Activated naive CD8-positive, alpha-beta T cell treated with anti-CD3 and anti-CD28 coated beads, Interleukin-2, amount 10 ng/mL, durations not matched to agents 7 days and 5 days (primary cell): ENCODE measurements around the gene CYP3A5. TPM values are rescaled to one million over a fixed set of nuclear protein-coding genes. Genes with fewer than 3 reads are reported as not detected.
"Not testable (repeated sequence)": the region's sequence is repeated elsewhere in the genome, so short reads cannot be mapped to it uniquely, and the experiment has no call there.

Experiments
- ATAC-seq: fragments of 150-1000 bp; cut with Tn5 transposase; one replicate; pipeline ENCODE4 v1.10.0; 2021; ENCODE audit warnings: low read depth, moderate library complexity
- POLR2A ChIA-PET: fragments of 350-600 bp; sonication (Branson Sonifier 250); formaldehyde crosslinking; loops from one replicate; lab custom pipeline; 2021; ENCODE audit warnings: antibody characterized with exemption; lab: Charles Lee
- DNase-seq: peaks from one replicate; pipeline ENCODE4 v3.0.0; 2021
- H3K27ac Mint-ChIP-seq: one replicate; pipeline ENCODE4 v1.8.0; 2022; ENCODE audit warnings: mild to moderate bottlenecking, mixed read lengths
- H3K27me3 Mint-ChIP-seq: one replicate; pipeline ENCODE4 v1.8.0; 2022; ENCODE audit warnings: mild to moderate bottlenecking, moderate library complexity, mixed read lengths
- H3K36me3 Mint-ChIP-seq: one replicate; pipeline ENCODE4 v1.8.0; 2021; ENCODE audit warnings: mild to moderate bottlenecking, mixed read lengths
- H3K4me1 Mint-ChIP-seq: one replicate; pipeline ENCODE4 v1.8.0; 2021; ENCODE audit warnings: mixed read lengths
- H3K4me3 Mint-ChIP-seq: one replicate; pipeline ENCODE4 v1.8.0; 2022; ENCODE audit warnings: mild to moderate bottlenecking, moderate library complexity, mixed read lengths
- H3K9me3 Mint-ChIP-seq: one replicate; pipeline ENCODE4 v1.8.0; 2021; ENCODE audit warnings: mixed read lengths
- total RNA-seq, 2 experiments: library from RNA; stranded (reverse); gene quantifications; one replicate each; pipeline ENCODE4 v1.2.3, GENCODE V29; 2021

Gene CYP3A5
- total RNA-seq, result not detected

GRCh38 chr7:99679400-99680191 is at the start of gene CYP3A5:
Gene CYP3A5, minus strand, starts transcription at chr7:99679996. Its CDS starts 100 bp downstream, at chr7:99679896.
- H3K27me3 Mint-ChIP-seq, result no peaks in the 10 kb centered on the region
- peaks cover 8% of the 10 kb centered on the region for H3K36me3 Mint-ChIP-seq
- no peak within 1 kb of the TSS for H3K27ac Mint-ChIP-seq
- no peaks in the 10 kb centered on the region for H3K9me3 Mint-ChIP-seq
- no peak within 1 kb of the TSS for H3K4me3 Mint-ChIP-seq
- ATAC-seq (no peak), DNase-seq (no peak)
- POLR2A ChIA-PET, result no interaction called here
- H3K4me1 Mint-ChIP-seq, result peaks cover 8% of the 10 kb centered on the region

GRCh38 chr7:99728615-99729014 is 48.8 kb upstream of the CYP3A5 start:
- ATAC-seq (no peak), DNase-seq (no peak)
- Mint-ChIP-seq H3K4me1 (no peaks in the 10 kb centered on the region), H3K27ac (no peak overlapping the region), H3K4me3 (no peak overlapping the region), H3K27me3 (no peaks in the 10 kb centered on the region), H3K9me3 (no peaks in the 10 kb centered on the region), H3K36me3 (no peaks in the 10 kb centered on the region)
- POLR2A ChIA-PET, result no interaction called here

DNA sequence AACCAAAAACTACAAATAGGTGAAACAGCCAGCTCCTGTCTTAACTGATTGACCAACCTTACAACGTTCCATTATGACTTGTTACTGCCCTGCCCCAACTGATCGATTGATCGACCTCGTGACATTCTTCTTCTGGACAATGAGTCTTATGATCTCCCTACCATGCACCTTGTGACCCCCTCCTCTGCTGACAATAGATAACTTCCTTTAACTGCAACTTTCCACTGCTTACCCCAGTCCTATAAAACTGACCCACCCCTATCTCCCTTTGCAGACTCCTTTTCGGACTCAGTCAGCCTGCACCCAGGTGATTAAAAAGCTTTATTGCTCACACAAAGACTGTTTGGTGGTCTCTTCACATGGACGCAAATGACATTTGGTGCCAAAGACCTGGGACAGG is 43.4 kb upstream of the CYP3A5 start:
- not testable (repeated sequence) for H3K36me3 Mint-ChIP-seq

DNA sequence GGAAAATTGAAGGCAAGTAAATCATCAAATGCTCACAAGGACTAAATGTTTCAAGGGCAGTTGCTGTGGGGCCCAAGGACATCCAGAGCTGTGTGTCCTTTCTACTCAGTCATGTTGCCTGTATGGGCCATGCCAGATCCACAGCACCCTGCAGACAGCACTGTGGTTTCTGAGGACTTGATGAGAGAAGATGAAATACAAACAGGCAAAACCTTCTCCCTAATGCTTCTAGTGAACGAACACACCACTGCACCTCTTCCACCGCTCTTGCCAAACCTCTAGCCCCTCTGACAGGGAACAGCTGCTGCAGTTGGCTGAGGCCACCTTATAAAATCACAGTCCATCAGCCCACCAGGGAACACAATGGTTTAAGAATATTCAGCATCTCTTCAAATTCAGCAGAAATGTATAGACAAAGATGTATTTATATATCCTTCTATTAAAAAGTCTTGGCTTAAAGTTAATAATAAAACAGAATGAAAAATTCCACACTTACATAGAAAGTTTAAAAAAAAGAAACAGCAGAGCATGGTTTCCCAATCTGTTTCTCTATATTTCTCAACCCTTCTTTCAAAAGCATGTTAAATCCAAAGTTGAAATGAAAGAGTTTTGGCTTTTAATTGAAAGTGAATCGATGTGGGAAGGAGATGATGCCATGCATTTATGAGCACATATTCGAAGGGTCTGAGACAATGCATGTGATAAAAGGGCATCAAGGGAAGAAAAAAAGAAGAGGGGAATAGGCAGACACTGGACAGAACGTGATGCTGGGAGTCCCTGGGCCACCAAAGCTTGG is 41.2 kb upstream of the CYP3A5 start:
- DNase-seq (no peak), ATAC-seq (no peak)
- Mint-ChIP-seq H3K27ac (no peak overlapping the region), H3K9me3 (peaks cover 2% of the 10 kb centered on the region), H3K27me3 (no peaks in the 10 kb centered on the region), H3K4me1 (peaks cover 4% of the 10 kb centered on the region), H3K4me3 (no peak overlapping the region), H3K36me3 (no peaks in the 10 kb centered on the region)
- POLR2A ChIA-PET, result no interaction called here

More for the DNA sequence above, 43.4 kb upstream of the CYP3A5 start:
- H3K4me1 Mint-ChIP-seq, H3K27me3 Mint-ChIP-seq, ATAC-seq, DNase-seq, H3K27ac Mint-ChIP-seq, POLR2A ChIA-PET, H3K4me3 Mint-ChIP-seq, H3K9me3 Mint-ChIP-seq: not testable (repeated sequence)

DNA sequence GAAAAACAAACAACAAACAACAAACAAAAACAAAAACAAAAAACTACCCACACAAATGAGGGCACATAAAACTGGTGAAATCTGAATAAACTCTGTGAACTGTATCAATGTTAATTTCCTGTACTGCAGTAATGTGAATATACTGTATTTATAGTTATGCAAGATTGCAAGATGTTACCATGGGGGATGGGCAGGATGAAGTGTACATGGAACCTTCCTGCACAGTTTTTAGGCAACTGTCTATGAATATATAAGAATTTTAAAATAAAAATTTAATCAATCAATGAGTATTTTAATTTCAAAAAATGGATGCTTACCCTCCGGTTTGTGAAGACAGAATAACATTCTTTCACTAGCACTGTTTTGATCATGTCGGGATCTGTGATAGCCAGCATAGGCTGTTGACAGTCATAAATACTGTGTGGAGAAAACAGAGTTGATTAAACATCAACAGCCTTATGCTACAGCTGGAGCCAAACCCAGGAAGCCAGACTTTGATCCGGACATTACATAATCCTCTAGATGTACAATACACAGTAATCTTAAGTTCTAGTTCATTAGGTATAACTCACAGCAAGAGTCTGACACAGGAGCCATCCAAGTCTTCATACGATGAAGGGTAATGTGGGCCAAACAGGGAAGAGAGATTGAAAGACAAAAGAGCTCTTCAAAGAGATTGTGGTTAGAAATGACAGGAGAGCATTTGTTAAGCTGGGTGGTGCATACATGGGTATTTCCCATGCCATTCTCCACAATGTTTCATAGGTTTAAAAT is 40.4 kb upstream of the CYP3A5 start:
- peaks cover 4% of the 10 kb centered on the region for H3K9me3 Mint-ChIP-seq
- no peak overlapping the region for H3K4me3 Mint-ChIP-seq
- POLR2A ChIA-PET, result no interaction called here
- DNase-seq (no peak), ATAC-seq (no peak)
- H3K4me1 Mint-ChIP-seq, result peaks cover 4% of the 10 kb centered on the region
- H3K27ac Mint-ChIP-seq, result no peak overlapping the region
- H3K27me3 Mint-ChIP-seq, result no peaks in the 10 kb centered on the region
- H3K36me3 Mint-ChIP-seq, result peaks cover 2% of the 10 kb centered on the region

DNA sequence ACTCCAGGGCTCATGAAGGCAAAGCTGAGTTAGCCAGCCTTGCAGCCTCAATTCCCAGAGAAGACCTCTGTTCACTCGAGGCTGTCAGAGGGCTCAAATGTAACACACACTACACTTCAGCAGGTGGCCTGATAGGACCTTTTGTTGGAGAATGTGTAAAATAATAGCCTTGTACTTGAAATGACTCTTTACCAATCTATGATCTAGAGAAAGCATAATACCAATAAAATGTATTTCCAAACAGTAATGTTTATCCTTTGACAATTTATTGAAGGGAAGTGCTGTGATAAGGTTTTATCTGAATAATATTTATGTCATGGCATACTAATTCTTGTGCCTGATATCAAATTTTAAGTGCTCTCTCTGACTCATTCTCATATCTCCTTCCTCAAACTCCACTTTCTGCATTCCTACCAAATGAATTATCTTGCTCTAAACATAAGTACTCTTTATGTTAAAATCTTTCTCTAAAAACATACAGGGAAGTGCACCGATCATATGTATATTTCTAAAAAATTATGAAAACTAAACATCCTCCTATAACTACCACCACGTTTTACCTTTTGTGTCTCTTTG is 34.3 kb upstream of the CYP3A5 start:
- Mint-ChIP-seq H3K27me3 (no peaks in the 10 kb centered on the region), H3K4me1 (no peaks in the 10 kb centered on the region), H3K4me3 (no peak overlapping the region), H3K36me3 (peaks cover 14% of the 10 kb centered on the region), H3K9me3 (peaks cover 5% of the 10 kb centered on the region), H3K27ac (no peak overlapping the region)
- no peak for ATAC-seq
- no peak for DNase-seq
- POLR2A ChIA-PET, result no interaction called here

GRCh38 chr7:99709838-99710578 is 30.2 kb upstream of the CYP3A5 start:
- H3K27ac Mint-ChIP-seq, result no peak overlapping the region
- POLR2A ChIA-PET, result no interaction called here
- no peaks in the 10 kb centered on the region for H3K27me3 Mint-ChIP-seq
- no peak overlapping the region for H3K4me3 Mint-ChIP-seq
- ATAC-seq (no peak), DNase-seq (no peak)
- peaks cover 15% of the 10 kb centered on the region for H3K36me3 Mint-ChIP-seq
- H3K9me3 Mint-ChIP-seq, result peaks cover 10% of the 10 kb centered on the region
- no peaks in the 10 kb centered on the region for H3K4me1 Mint-ChIP-seq

- DNase-seq (no peak), ATAC-seq (no peak)
- Mint-ChIP-seq H3K9me3 (peaks cover 10% of the 10 kb centered on the region), H3K36me3 (peaks cover 10% of the 10 kb centered on the region), H3K4me3 (no peak overlapping the region), H3K4me1 (no peaks in the 10 kb centered on the region), H3K27me3 (no peaks in the 10 kb centered on the region), H3K27ac (no peak overlapping the region)
- POLR2A ChIA-PET, result no interaction called here
Measured at GRCh38 chr7:99709260-99709659, 29.5 kb upstream of the CYP3A5 start.

- no peak for ATAC-seq
- no peak for DNase-seq
- Mint-ChIP-seq H3K9me3 (peaks cover 13% of the 10 kb centered on the region), H3K4me1 (no peaks in the 10 kb centered on the region), H3K27me3 (no peaks in the 10 kb centered on the region), H3K27ac (no peak overlapping the region), H3K4me3 (no peak overlapping the region), H3K36me3 (peaks cover 11% of the 10 kb centered on the region)
- POLR2A ChIA-PET, result no interaction called here
Measured at GRCh38 chr7:99707096-99707495, 27.3 kb upstream of the CYP3A5 start.

GRCh38 chr7:99699946-99700345 is 20.1 kb upstream of the CYP3A5 start:
- POLR2A ChIA-PET, result no interaction called here

GRCh38 chr7:99698867-99699730 is 19.3 kb upstream of the CYP3A5 start:
- POLR2A ChIA-PET, ATAC-seq, H3K9me3 Mint-ChIP-seq, H3K27me3 Mint-ChIP-seq, H3K4me1 Mint-ChIP-seq, H3K27ac Mint-ChIP-seq, H3K36me3 Mint-ChIP-seq, DNase-seq, H3K4me3 Mint-ChIP-seq: not testable (repeated sequence)

More at GRCh38 chr7:99699946-99700345, 20.1 kb upstream of the CYP3A5 start:
- peaks cover 4% of the 10 kb centered on the region for H3K4me1 Mint-ChIP-seq
- DNase-seq (no peak), ATAC-seq (no peak)
- no peak overlapping the region for H3K4me3 Mint-ChIP-seq
- no peak overlapping the region for H3K27ac Mint-ChIP-seq
- H3K27me3 Mint-ChIP-seq, result no peaks in the 10 kb centered on the region
- peaks cover 3% of the 10 kb centered on the region for H3K9me3 Mint-ChIP-seq
- H3K36me3 Mint-ChIP-seq, result peaks cover 4% of the 10 kb centered on the region

DNA sequence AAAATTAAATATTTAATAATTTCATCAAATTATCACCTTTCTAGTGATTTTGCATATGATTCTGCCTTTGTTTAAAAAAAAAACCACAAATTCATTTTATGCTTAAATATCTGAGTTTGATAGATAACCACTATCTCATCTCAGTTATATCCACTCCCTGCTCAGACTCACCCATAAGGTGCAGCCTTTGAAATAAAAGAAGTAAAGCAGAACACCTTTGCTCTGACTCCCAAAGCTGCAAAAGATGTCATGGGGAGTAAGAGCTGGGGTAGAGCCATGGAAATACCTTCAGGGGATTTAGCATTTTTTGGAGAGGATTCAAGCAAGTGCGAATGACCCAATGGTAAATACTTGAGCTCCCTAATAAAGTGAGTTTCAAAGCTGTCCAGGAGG is 15.1 kb upstream of the CYP3A5 start:
- H3K4me3 Mint-ChIP-seq, result no peak overlapping the region
- H3K9me3 Mint-ChIP-seq, result peaks cover 9% of the 10 kb centered on the region
- H3K27me3 Mint-ChIP-seq, result no peaks in the 10 kb centered on the region
- ATAC-seq (no peak), DNase-seq (no peak)
- H3K4me1 Mint-ChIP-seq, result no peaks in the 10 kb centered on the region
- H3K36me3 Mint-ChIP-seq, result no peaks in the 10 kb centered on the region
- POLR2A ChIA-PET, result no interaction called here
- no peak overlapping the region for H3K27ac Mint-ChIP-seq
